Type B pancreatic cell (in vitro differentiated cells): Measurements from ENCODE around the gene CNTF. TPM values are rescaled to one million over a fixed set of nuclear protein-coding genes. Genes with fewer than 3 reads are reported as not detected.

Source experiments
- DNase-seq: peaks from one replicate; pipeline ENCODE4 v3.0.0; 2021; ENCODE audit warnings: mixed read lengths; ENCODE audit not compliant: unreplicated experiment; ENCODE audit errors: extremely low spot score
- H3K27ac Mint-ChIP-seq: 2 replicates; pipeline ENCODE4 v1.8.0; 2021; ENCODE audit warnings: mild to moderate bottlenecking, mixed read lengths
- H3K27me3 Mint-ChIP-seq: 2 replicates; pipeline ENCODE4 v1.8.0; 2021; ENCODE audit warnings: mixed read lengths
- H3K36me3 Mint-ChIP-seq: 2 replicates; pipeline ENCODE4 v1.8.0; 2021; ENCODE audit warnings: mixed read lengths
- H3K4me1 Mint-ChIP-seq: one replicate; pipeline ENCODE4 v1.8.0; 2021; ENCODE audit warnings: mixed read lengths; ENCODE audit not compliant: unreplicated experiment
- H3K4me3 Mint-ChIP-seq: 2 replicates; pipeline ENCODE4 v1.8.0; 2021; ENCODE audit warnings: mild to moderate bottlenecking, mixed read lengths
- H3K9me3 Mint-ChIP-seq: 2 replicates; pipeline ENCODE4 v1.8.0; 2021; ENCODE audit warnings: mixed read lengths
- total RNA-seq: library from RNA; stranded (reverse); gene quantifications from 2 replicates; pipeline ENCODE4 v1.2.1, GENCODE V29; 2021; ENCODE audit warnings: low replicate concordance
- TF ChIP-seq, protein P1 (sequence below): fragments of 200-600 bp; sonication (generic); conservative IDR thresholded peaks from 2 replicates; pipeline ENCODE4 v1.5.0; 2021; ENCODE audit warnings: antibody characterized with exemption, mild to moderate bottlenecking

The CNTF gene
- total RNA-seq, 1 donor from 2014 or later = 2.0 TPM

DNA sequence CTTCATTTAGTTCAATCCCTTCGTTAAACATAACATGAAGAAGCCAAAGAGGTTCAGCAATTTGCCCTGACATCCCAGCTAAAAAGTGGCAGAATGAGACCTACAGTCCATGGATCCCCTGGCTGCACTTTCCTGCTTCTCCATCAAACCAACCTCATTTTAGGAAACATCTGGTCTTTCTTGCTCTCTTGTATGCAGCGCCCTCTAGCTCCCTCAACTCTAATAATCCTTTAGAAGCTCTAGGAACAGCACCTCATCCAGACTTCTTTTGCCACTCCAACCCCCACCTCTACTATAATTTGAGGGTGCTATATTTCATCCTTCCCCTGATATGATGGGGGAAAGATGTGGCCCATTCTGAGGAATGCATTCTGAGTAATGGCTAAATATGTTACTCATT lies 7.4 kb downstream of the CNTF start:
- DNase-seq = no peak
- Mint-ChIP-seq H3K9me3 (no peaks in the 10 kb centered on the region), H3K27ac (no peak overlapping the region), H3K4me1 (no peaks in the 10 kb centered on the region), H3K4me3 (no peak overlapping the region), H3K36me3 (peaks cover 3% of the 10 kb centered on the region), H3K27me3 (no peaks in the 10 kb centered on the region)
- TF ChIP-seq, protein P1, sequence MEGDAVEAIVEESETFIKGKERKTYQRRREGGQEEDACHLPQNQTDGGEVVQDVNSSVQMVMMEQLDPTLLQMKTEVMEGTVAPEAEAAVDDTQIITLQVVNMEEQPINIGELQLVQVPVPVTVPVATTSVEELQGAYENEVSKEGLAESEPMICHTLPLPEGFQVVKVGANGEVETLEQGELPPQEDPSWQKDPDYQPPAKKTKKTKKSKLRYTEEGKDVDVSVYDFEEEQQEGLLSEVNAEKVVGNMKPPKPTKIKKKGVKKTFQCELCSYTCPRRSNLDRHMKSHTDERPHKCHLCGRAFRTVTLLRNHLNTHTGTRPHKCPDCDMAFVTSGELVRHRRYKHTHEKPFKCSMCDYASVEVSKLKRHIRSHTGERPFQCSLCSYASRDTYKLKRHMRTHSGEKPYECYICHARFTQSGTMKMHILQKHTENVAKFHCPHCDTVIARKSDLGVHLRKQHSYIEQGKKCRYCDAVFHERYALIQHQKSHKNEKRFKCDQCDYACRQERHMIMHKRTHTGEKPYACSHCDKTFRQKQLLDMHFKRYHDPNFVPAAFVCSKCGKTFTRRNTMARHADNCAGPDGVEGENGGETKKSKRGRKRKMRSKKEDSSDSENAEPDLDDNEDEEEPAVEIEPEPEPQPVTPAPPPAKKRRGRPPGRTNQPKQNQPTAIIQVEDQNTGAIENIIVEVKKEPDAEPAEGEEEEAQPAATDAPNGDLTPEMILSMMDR = peak; percentile 50

DNA sequence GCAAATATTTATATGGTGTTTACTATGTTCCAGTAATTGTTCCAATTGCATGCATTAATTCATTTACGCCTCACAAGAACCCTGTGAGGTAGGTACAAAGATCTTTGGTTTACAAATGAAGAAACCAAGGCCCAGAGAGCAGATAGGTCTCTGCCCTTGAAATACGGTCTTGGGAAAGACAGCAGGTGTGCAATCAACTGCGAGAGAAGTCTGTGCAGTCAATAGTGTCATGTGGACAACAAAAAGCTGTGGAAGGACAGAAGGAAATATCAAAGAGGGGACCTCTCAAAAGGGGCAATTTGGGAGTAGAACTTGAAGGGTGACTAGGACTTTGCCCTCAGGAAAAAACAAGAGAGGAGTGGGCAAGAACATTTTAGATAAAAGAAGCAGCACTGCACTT lies 8.9 kb downstream of the CNTF start:
- Mint-ChIP-seq H3K4me1 (no peaks in the 10 kb centered on the region), H3K36me3 (peaks cover 3% of the 10 kb centered on the region), H3K27me3 (no peaks in the 10 kb centered on the region), H3K9me3 (no peaks in the 10 kb centered on the region), H3K4me3 (no peak overlapping the region), H3K27ac (no peak overlapping the region)
- TF ChIP-seq, protein P1 = no peak
- DNase-seq = no peak

DNA sequence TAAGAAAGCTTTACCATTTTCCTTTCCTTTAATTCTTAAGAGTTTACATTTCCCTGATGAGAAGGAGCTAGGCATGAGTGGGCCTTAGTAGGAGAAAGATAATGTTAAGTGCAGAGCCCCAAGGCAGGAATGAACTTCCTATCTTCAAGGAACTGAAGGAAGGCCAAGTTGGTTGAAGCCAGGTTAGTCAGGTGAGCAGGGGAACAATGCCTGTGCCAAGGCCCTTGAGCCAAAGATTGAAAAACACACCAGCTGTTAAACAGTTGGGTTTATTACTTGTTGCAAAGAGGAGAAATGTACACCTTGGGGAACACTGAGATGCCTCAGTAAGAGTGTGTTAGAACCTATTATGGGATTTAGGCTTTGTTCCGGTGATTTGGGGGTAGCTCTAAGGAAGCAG lies 10.0 kb downstream of the CNTF start:
- H3K4me3 Mint-ChIP-seq = no peak overlapping the region
- no peak overlapping the region for H3K27ac Mint-ChIP-seq
- no peak for DNase-seq
- peaks cover 3% of the 10 kb centered on the region for H3K27me3 Mint-ChIP-seq
- H3K4me1 Mint-ChIP-seq = no peaks in the 10 kb centered on the region
- H3K36me3 Mint-ChIP-seq = peaks cover 3% of the 10 kb centered on the region
- H3K9me3 Mint-ChIP-seq = no peaks in the 10 kb centered on the region
- TF ChIP-seq, protein P1 = no peak

- Mint-ChIP-seq H3K27ac (no peak overlapping the region), H3K36me3 (no peaks in the 10 kb centered on the region)
Observed at GRCh38 chr11:58636587-58636986, 14.1 kb downstream of the CNTF start.

DNA sequence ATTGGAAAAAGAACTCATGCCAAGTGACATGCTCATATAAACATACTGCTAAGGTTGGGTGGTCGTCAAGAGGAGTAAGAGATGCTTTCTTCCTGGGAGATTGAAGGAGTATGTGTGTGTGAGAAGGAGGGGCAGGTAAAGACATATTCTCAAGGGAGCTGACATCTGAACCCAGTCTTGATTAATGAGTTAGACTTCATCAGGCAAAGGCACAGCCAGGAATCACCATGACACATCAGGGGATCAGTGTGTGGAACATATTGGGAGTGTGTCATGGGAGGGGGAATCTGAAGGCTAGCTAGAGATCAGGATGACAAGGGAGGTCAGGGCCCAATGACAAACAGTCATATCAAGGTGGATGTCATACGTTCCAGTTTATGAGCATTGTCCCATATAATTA lies 14.9 kb downstream of the CNTF start:
- Mint-ChIP-seq H3K4me3 (no peak overlapping the region), H3K27me3 (peaks cover 10% of the 10 kb centered on the region), H3K9me3 (no peaks in the 10 kb centered on the region), H3K27ac (no peak overlapping the region), H3K4me1 (no peaks in the 10 kb centered on the region), H3K36me3 (no peaks in the 10 kb centered on the region)
- TF ChIP-seq, protein P1 = no peak
- no peak for DNase-seq

More at GRCh38 chr11:58636587-58636986, 14.1 kb downstream of the CNTF start:
- H3K27me3 Mint-ChIP-seq = peaks cover 8% of the 10 kb centered on the region
- H3K9me3 Mint-ChIP-seq = no peaks in the 10 kb centered on the region
- no peak for DNase-seq
- TF ChIP-seq, protein P1 = no peak
- no peak overlapping the region for H3K4me3 Mint-ChIP-seq
- no peaks in the 10 kb centered on the region for H3K4me1 Mint-ChIP-seq

DNA sequence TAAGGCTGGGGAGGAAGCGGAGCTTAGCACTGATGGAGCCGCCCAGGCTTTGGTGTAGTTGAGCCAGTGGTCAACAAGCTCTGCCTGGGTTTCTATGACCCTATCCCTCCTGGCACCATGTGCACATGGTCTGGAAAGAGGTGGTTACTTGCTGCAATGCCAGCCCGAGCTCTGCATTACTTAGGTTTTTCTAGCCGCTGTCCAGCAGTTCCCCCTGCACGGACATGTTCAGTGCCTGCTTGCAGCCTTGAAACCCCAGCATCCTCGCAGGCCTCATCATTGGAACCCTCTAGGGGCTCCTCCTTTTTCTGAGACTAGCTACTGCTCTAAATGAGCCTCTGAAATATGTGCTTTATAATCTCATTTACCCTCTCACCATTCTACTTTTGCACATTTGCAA lies 16.6 kb downstream of the CNTF start:
- Mint-ChIP-seq H3K9me3 (no peaks in the 10 kb centered on the region), H3K27me3 (peaks cover 14% of the 10 kb centered on the region), H3K36me3 (no peaks in the 10 kb centered on the region), H3K27ac (no peak overlapping the region), H3K4me3 (no peak overlapping the region), H3K4me1 (no peaks in the 10 kb centered on the region)
- no peak for DNase-seq
- TF ChIP-seq, protein P1 = no peak
